ENCODE measurements around the gene SYT9. TPM values are rescaled to one million over a fixed set of nuclear protein-coding genes. Genes with fewer than 3 reads are reported as not detected.

Gene SYT9
- total and polyA plus RNA-seq, 4 donors = 0.01 to 0.12 TPM; not detected in 2

GRCh38 chr11:7450836-7451235, 199.1 kb downstream of the SYT9 start:
- Histone ChIP-seq H3K27ac (ENCODE audit: low read depth in 1 of 2, low read length in 1 of 2) (no peak overlapping the region), H3K4me3 (no peak overlapping the region), H3K27me3 (ENCODE audit: control insufficient read depth in 3 of 3, insufficient read depth in 3 of 3, low read length in 2 of 3) (peaks cover 0 to 10% (median 2%) of the 10 kb centered on the region in 3 donors), H3K36me3 (ENCODE audit: control insufficient read depth in 4 of 4, insufficient read depth in 4 of 4, low read length in 4 of 4) (no peaks in the 10 kb centered on the region), H3K4me1 (ENCODE audit: control insufficient read depth in 5 of 5, insufficient read depth in 5 of 5, low read length in 5 of 5) (peaks cover 0 to 11% (median 0%) of the 10 kb centered on the region in 5 donors), H3K9ac (ENCODE audit: insufficient read depth in 1 of 2, low read length in 2 of 2) (no peak overlapping the region), H3K9me3 (ENCODE audit: control insufficient read depth in 4 of 4, insufficient read depth in 3 of 4, low read length in 3 of 4) (no peaks in the 10 kb centered on the region)
- no peak for TF ChIP-seq CTCF (IDR thresholded peaks at IDR 0.05; ENCODE audit: control extremely low read depth, extremely low read depth)
- WGBS, 2 donors = 78 to 84% methylated on average over 3 of the region's 3 CpGs
- no peak for ATAC-seq (ENCODE audit: insufficient read depth, low FRiP score)
- DNase-seq = no peak

- Histone ChIP-seq H3K27me3 (ENCODE audit: control insufficient read depth in 3 of 3, insufficient read depth in 3 of 3, low read length in 2 of 3) (peaks cover 0 to 10% (median 4%) of the 10 kb centered on the region in 3 donors), H3K27ac (ENCODE audit: low read depth in 1 of 2, low read length in 1 of 2) (no peak overlapping the region), H3K9me3 (ENCODE audit: control insufficient read depth in 4 of 4, insufficient read depth in 3 of 4, low read length in 3 of 4) (no peaks in the 10 kb centered on the region), H3K4me3 (no peak overlapping the region), H3K4me1 (ENCODE audit: control insufficient read depth in 5 of 5, insufficient read depth in 5 of 5, low read length in 5 of 5) (peaks cover 0 to 11% (median 0%) of the 10 kb centered on the region in 5 donors), H3K9ac (ENCODE audit: insufficient read depth in 1 of 2, low read length in 2 of 2) (no peak overlapping the region), H3K36me3 (ENCODE audit: control insufficient read depth in 4 of 4, insufficient read depth in 4 of 4, low read length in 4 of 4) (no peaks in the 10 kb centered on the region)
- DNase-seq = no peak
- 70 to 78% methylated on average over 3 of the region's 3 CpGs for WGBS, 2 donors
- TF ChIP-seq CTCF (IDR thresholded peaks at IDR 0.05; ENCODE audit: control extremely low read depth, extremely low read depth) = no peak
- no peak for ATAC-seq (ENCODE audit: insufficient read depth, low FRiP score)
Observed at GRCh38 chr11:7451520-7451919, 199.8 kb downstream of the SYT9 start.

- no peaks in the 10 kb centered on the region for H3K36me3 ChIP-seq (ENCODE audit: control insufficient read depth in 4 of 4, insufficient read depth in 4 of 4, low read length in 4 of 4)
- no peak for TF ChIP-seq CTCF (IDR thresholded peaks at IDR 0.05; ENCODE audit: control extremely low read depth, extremely low read depth)
- DNase-seq (peak in 2 of 3 donors; percentile 10 to 60), ATAC-seq (ENCODE audit: insufficient read depth, low FRiP score) (peak; percentile 49)
- no peak overlapping the region for H3K4me3 ChIP-seq
- 68 to 81% methylated on average over 1 of the region's 1 CpG for WGBS, 2 donors
- H3K9me3 ChIP-seq (ENCODE audit: control insufficient read depth in 4 of 4, insufficient read depth in 3 of 4, low read length in 3 of 4) = no peaks in the 10 kb centered on the region
- no peak overlapping the region for H3K27ac ChIP-seq (ENCODE audit: low read depth in 1 of 2, low read length in 1 of 2)
- H3K9ac ChIP-seq (ENCODE audit: insufficient read depth in 1 of 2, low read length in 2 of 2) = no peak overlapping the region
- peaks cover 0 to 11% (median 0%) of the 10 kb centered on the region in 5 donors for H3K4me1 ChIP-seq (ENCODE audit: control insufficient read depth in 5 of 5, insufficient read depth in 5 of 5, low read length in 5 of 5)
- H3K27me3 ChIP-seq (ENCODE audit: control insufficient read depth in 3 of 3, insufficient read depth in 3 of 3, low read length in 2 of 3) = peaks cover 0 to 15% (median 4%) of the 10 kb centered on the region in 3 donors
Observed at GRCh38 chr11:7451952-7452494, 200.3 kb downstream of the SYT9 start.

GRCh38 chr11:7454854-7455253, 203.2 kb downstream of the SYT9 start:
- TF ChIP-seq CTCF (IDR thresholded peaks at IDR 0.05; ENCODE audit: control extremely low read depth, extremely low read depth) = no peak
- Histone ChIP-seq H3K9ac (ENCODE audit: insufficient read depth in 1 of 2, low read length in 2 of 2) (no peak overlapping the region), H3K9me3 (ENCODE audit: control insufficient read depth in 4 of 4, insufficient read depth in 3 of 4, low read length in 3 of 4) (no peaks in the 10 kb centered on the region), H3K27me3 (ENCODE audit: control insufficient read depth in 3 of 3, insufficient read depth in 3 of 3, low read length in 2 of 3) (peaks cover 0 to 33% (median 9%) of the 10 kb centered on the region in 3 donors), H3K36me3 (ENCODE audit: control insufficient read depth in 4 of 4, insufficient read depth in 4 of 4, low read length in 4 of 4) (no peaks in the 10 kb centered on the region), H3K4me3 (no peak overlapping the region), H3K27ac (ENCODE audit: low read depth in 1 of 2, low read length in 1 of 2) (no peak overlapping the region), H3K4me1 (ENCODE audit: control insufficient read depth in 5 of 5, insufficient read depth in 5 of 5, low read length in 5 of 5) (peaks cover 0 to 5% (median 0%) of the 10 kb centered on the region in 5 donors)
- no peak for ATAC-seq (ENCODE audit: insufficient read depth, low FRiP score)
- WGBS, 2 donors = 60 to 69% methylated on average over 2 of the region's 2 CpGs
- no peak for DNase-seq

Measured in lung (tissue), 12 donors.